ENCODE data around the gene GRIP2.

The GRIP2 gene

GRCh38 chr3:14539742-14540491, at the start of gene GRIP2:
Gene GRIP2, minus strand, starts transcription at chr3:14540342. Its CDS starts 34 bp downstream, at chr3:14540308.
- no peak for DNase-seq (ENCODE audit: low spot score)

GRCh38 chr3:14588425-14589112, 48.4 kb upstream of the GRIP2 start:
- no peak for DNase-seq (ENCODE audit: low spot score)

- DNase-seq (ENCODE audit: low spot score) = no peak
These were observed 47.7 kb upstream of the GRIP2 start for GRCh38 chr3:14587740-14588360.

GRCh38 chr3:14586611-14587010, 46.5 kb upstream of the GRIP2 start:
- no peak for DNase-seq (ENCODE audit: low spot score)

GRCh38 chr3:14583548-14584091, 43.5 kb upstream of the GRIP2 start:
- DNase-seq (ENCODE audit: low spot score) = no peak

- DNase-seq (ENCODE audit: low spot score) = no peak
These were observed 41.9 kb upstream of the GRIP2 start for GRCh38 chr3:14582045-14582410.

- DNase-seq (ENCODE audit: low spot score) = no peak
These were observed 41.3 kb upstream of the GRIP2 start for GRCh38 chr3:14581334-14582044.

- no peak for DNase-seq (ENCODE audit: low spot score)
These were observed 37.8 kb upstream of the GRIP2 start for GRCh38 chr3:14577897-14578296.

- DNase-seq (ENCODE audit: low spot score) = no peak
These were observed 36.0 kb upstream of the GRIP2 start for GRCh38 chr3:14576163-14576562.

GRCh38 chr3:14574183-14574582, 34.0 kb upstream of the GRIP2 start:
- no peak for DNase-seq (ENCODE audit: low spot score)

- DNase-seq (ENCODE audit: low spot score) = no peak
These were observed 33.6 kb upstream of the GRIP2 start for GRCh38 chr3:14573706-14574105.

- no peak for DNase-seq (ENCODE audit: low spot score)
These were observed 30.7 kb upstream of the GRIP2 start for GRCh38 chr3:14570864-14571263.

- no peak for DNase-seq (ENCODE audit: low spot score)
These were observed 29.9 kb upstream of the GRIP2 start for GRCh38 chr3:14570089-14570488.

GRCh38 chr3:14569474-14570000, 29.4 kb upstream of the GRIP2 start:
- no peak for DNase-seq (ENCODE audit: low spot score)

- DNase-seq (ENCODE audit: low spot score) = no peak
These were observed 28.1 kb upstream of the GRIP2 start for GRCh38 chr3:14568269-14568668.

- DNase-seq (ENCODE audit: low spot score) = no peak
These were observed 26.7 kb upstream of the GRIP2 start for GRCh38 chr3:14566812-14567211.

- no peak for DNase-seq (ENCODE audit: low spot score)
These were observed 25.9 kb upstream of the GRIP2 start for GRCh38 chr3:14565868-14566588.

- no peak for DNase-seq (ENCODE audit: low spot score)
These were observed 24.6 kb upstream of the GRIP2 start for GRCh38 chr3:14564741-14565140.

- no peak for DNase-seq (ENCODE audit: low spot score)
These were observed 23.9 kb upstream of the GRIP2 start for GRCh38 chr3:14563946-14564539.

- DNase-seq (ENCODE audit: low spot score) = no peak
These were observed 22.2 kb upstream of the GRIP2 start for GRCh38 chr3:14562121-14562890.

All from CD4-positive, alpha-beta T cell treated with Interleukin-6 at 100 ng/mL for 8 hours (primary cell).